CD14-positive monocyte (primary cell): ENCODE measurements around the gene ZBED4. TPM values are rescaled to one million over a fixed set of nuclear protein-coding genes. Genes with fewer than 3 reads are reported as not detected.

Source experiments
- DNase-seq, 3 donors: peaks; one replicate each; pipeline ENCODE4 v3.0.0-alpha.2; 2011 to 2022
- H2AFZ ChIP-seq: 2 replicates; pipeline ENCODE4 v1.6.0; 2012; ENCODE audit warnings: mild to moderate bottlenecking, low read depth, low read length, inconsistent platforms; ENCODE audit not compliant: insufficient read depth, poor library complexity, severe bottlenecking
- H3K27ac ChIP-seq, 2 donors: 1 replicate in 1 of 2; 2 replicates in 1 of 2; pipeline ENCODE4 v1.5.1; 2012 to 2013; ENCODE audit warnings: low read length in 2 of 2, control low read depth in 1 of 2, inconsistent platforms in 1 of 2, low read depth in 1 of 2, mild to moderate bottlenecking in 1 of 2
- H3K27me3 ChIP-seq, 2 donors: one replicate each; pipeline versions ENCODE4 v1.6.0 to v1.6.1; 2011 to 2013; ENCODE audit warnings: low read length in 2 of 2; ENCODE audit not compliant: control insufficient read depth in 2 of 2, insufficient read depth in 2 of 2
- H3K36me3 ChIP-seq, 2 donors: replicated peaks in 1 of 2; 1 replicate in 1 of 2; 2 replicates in 1 of 2; pipeline versions ENCODE4 v1.5.1 to v1.6.1; 2012 to 2013; ENCODE audit warnings: low read length in 2 of 2, control low read depth in 1 of 2, inconsistent platforms in 1 of 2, mild to moderate bottlenecking in 1 of 2; ENCODE audit not compliant: insufficient read depth in 2 of 2, control insufficient read depth in 1 of 2
- H3K4me1 ChIP-seq, 2 donors: 1 replicate in 1 of 2; 2 replicates in 1 of 2; pipeline versions ENCODE4 v1.5.1 to v1.6.1; 2012 to 2013; ENCODE audit warnings: low read length in 2 of 2, control low read depth in 1 of 2, inconsistent platforms in 1 of 2, mild to moderate bottlenecking in 1 of 2, moderate library complexity in 1 of 2; ENCODE audit not compliant: insufficient read depth in 2 of 2, control insufficient read depth in 1 of 2
- H3K4me2 ChIP-seq: replicated peaks from 2 replicates; pipeline ENCODE3; 2012; ENCODE audit warnings: low read length, moderate library complexity, mild to moderate bottlenecking; ENCODE audit not compliant: poor library complexity, severe bottlenecking; ENCODE audit errors: extremely low read depth
- H3K4me3 ChIP-seq, 3 experiments: fragments of 200-600 bp in 1 of 3; sonication (generic) in 1 of 3; replicated peaks in 1 of 3; 1 replicate in 2 of 3; 2 replicates in 1 of 3; pipeline ENCODE4 v1.5.1; 2011 to 2013; ENCODE audit warnings: low read length in 3 of 3, mild to moderate bottlenecking in 3 of 3, control low read depth in 2 of 3, low read depth in 2 of 3, inconsistent platforms in 1 of 3, moderate library complexity in 1 of 3
- H3K79me2 ChIP-seq: 2 replicates; pipeline ENCODE4 v1.6.0; 2012; ENCODE audit warnings: mild to moderate bottlenecking, control low read depth, inconsistent platforms, low read length, moderate library complexity; ENCODE audit not compliant: insufficient read depth
- H3K9ac ChIP-seq: 2 replicates; pipeline ENCODE4 v1.6.0; 2017; ENCODE audit warnings: low read length, mild to moderate bottlenecking; ENCODE audit not compliant: insufficient read depth, poor library complexity, severe bottlenecking
- H3K9me3 ChIP-seq, 2 donors: replicated peaks in 1 of 2; 1 replicate in 1 of 2; 2 replicates in 1 of 2; pipeline versions ENCODE4 v1.5.1 to v1.6.1; 2012 to 2013; ENCODE audit warnings: low read length in 2 of 2, control low read depth in 1 of 2; ENCODE audit not compliant: control insufficient read depth in 1 of 2, insufficient read depth in 1 of 2
- H4K20me1 ChIP-seq: 2 replicates; pipeline ENCODE4 v1.6.0; 2012; ENCODE audit warnings: mild to moderate bottlenecking, low read length, control low read depth, moderate library complexity; ENCODE audit not compliant: insufficient read depth
- H3K27ac Mint-ChIP-seq, 7 donors: one replicate each; pipeline ENCODE4 v1.8.0; 2020; ENCODE audit warnings: mild to moderate bottlenecking in 7 of 7, mixed read lengths in 7 of 7, moderate library complexity in 6 of 7, inconsistent platforms in 2 of 7
- H3K27me3 Mint-ChIP-seq, 3 donors: one replicate each; pipeline ENCODE4 v1.8.0; 2021 to 2022; ENCODE audit warnings: low read depth in 3 of 3, mild to moderate bottlenecking in 3 of 3, mixed read lengths in 3 of 3, moderate library complexity in 3 of 3, inconsistent platforms in 1 of 3
- H3K36me3 Mint-ChIP-seq, 2 donors: one replicate each; pipeline ENCODE4 v1.8.0; 2020; ENCODE audit warnings: mixed read lengths in 2 of 2, inconsistent platforms in 1 of 2, mild to moderate bottlenecking in 1 of 2
- H3K4me1 Mint-ChIP-seq: one replicate; pipeline ENCODE4 v1.8.0; 2020; ENCODE audit warnings: mild to moderate bottlenecking, mixed read lengths
- H3K4me3 Mint-ChIP-seq, 2 donors: one replicate each; pipeline ENCODE4 v1.8.0; 2020; ENCODE audit warnings: mild to moderate bottlenecking in 2 of 2, mixed read lengths in 2 of 2, moderate library complexity in 1 of 2
- H3K9me3 Mint-ChIP-seq, 7 donors: one replicate each; pipeline ENCODE4 v1.8.0; 2020 to 2022; ENCODE audit warnings: mixed read lengths in 7 of 7, mild to moderate bottlenecking in 6 of 7, moderate library complexity in 6 of 7, inconsistent platforms in 2 of 7
- WGBS: methylation state at CpG from one replicate; pipeline ENCODE4 v1.1.5; 2013; ENCODE audit warnings: missing lambda C conversion rate; ENCODE audit not compliant: insufficient coverage; 5-methylcytosine and 5-hydroxymethylcytosine counted together
- intact Hi-C, 2 donors: fragments of 100-400 bp; cut with micrococcal nuclease; formaldehyde crosslinking; loops; one replicate each; pipeline versions ENCODE4 v1.15.0 to v1.15.1; 2023
- polyA plus RNA-seq, 3 donors: library from polyadenylated mRNA; depleted of rRNA in 1 of 3; unstranded in 2 of 3; stranded (reverse) in 1 of 3; fragments of 300-500 nt in 2 of 3; fragments of >200 nt in 1 of 3; fragmentation: Illumina TruSeq in 2 of 3; gene quantifications; 1 replicate in 2 of 3; 2 replicates in 1 of 3; pipeline ENCODE4 v1.2.3, GENCODE V29; 2012 to 2021
- TF ChIP-seq, protein P1 (sequence below): fragments of 200-600 bp; IDR thresholded peaks from one replicate; pipeline ENCODE4 v1.8.0; 2022; ENCODE audit warnings: antibody characterized with exemption, mild to moderate bottlenecking

The ZBED4 gene
- polyA plus RNA-seq, 3 donors = 3.8 to 8.2 (median 5.7) TPM

DNA sequence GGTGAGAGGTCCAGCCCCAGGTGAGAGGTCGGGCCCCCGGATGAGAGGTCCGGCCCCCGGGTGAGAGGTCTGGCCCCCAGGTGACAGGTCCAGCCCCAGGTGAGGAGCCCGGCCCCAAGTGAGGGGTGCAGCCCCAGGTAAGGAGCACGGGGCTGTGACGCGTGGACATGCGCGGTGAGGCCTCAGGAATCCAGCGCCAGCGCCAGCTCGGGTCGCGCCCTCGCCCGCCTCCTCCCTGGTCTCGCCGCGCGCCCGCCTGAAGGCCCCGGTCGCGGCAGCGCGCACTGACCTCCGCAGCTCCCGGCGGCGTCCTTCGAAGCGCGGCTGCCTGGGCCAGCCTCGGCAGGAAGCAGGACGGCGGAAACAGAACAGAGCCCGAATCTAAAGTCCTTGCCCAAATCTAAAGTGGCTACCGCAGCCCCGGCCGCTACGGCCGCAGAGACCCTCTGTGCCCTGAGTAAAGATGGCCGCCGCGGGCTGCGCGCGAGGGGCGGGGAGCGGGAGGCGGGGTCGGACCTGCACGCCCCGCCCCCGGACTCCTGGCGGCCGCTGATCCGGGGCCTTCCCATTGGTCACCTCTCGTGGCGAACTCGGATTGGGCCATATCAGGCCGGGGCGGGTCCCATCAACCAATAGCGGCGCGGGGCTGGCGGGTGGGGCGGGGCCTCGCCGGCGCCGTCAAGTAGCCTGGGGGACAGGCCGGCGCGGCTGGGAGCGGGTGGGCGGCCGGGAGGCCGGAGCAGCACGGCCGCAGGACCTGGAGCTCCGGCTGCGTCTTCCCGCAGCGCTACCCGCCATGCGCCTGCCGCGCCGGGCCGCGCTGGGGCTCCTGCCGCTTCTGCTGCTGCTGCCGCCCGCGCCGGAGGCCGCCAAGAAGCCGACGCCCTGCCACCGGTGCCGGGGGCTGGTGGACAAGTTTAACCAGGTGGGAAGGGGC is 64.6 kb downstream of the ZBED4 start, which contains the start of the genes ALG12 and CRELD2:
Gene ALG12 (minus strand): TSS at position 465 of the 937 bp plus-strand sequence. CDS start 4,673 bp downstream, outside the sequence.
Gene CRELD2 (plus strand): TSS at position 661 of the 937 bp plus-strand sequence. CDS start 136 bp downstream, at position 797.
- Histone ChIP-seq H2AFZ (peak within 1 kb of the TSS; percentile 80), H3K9me3 (no peaks in the 10 kb centered on the region), H3K79me2 (peaks cover 21% of the 10 kb centered on the region), H3K36me3 (peaks cover 7 to 26% of the 10 kb centered on the region in 2 donors), H4K20me1 (no peaks in the 10 kb centered on the region), H3K27me3 (no peaks in the 10 kb centered on the region), H3K4me2 (peak within 1 kb of the TSS; percentile 93), H3K9ac (peak within 1 kb of the TSS; percentile 91), H3K4me3 (peak within 1 kb of the TSS; percentile 83 to 87 (median 85)), H3K4me1 (peaks cover 20 to 23% of the 10 kb centered on the region in 2 donors), H3K27ac (peak within 1 kb of the TSS; percentile 75 to 88)
- Mint-ChIP-seq H3K27me3 (peaks cover 0 to 2% (median 0%) of the 10 kb centered on the region in 3 donors), H3K4me1 (peaks cover 23% of the 10 kb centered on the region), H3K36me3 (peaks cover 26 to 34% of the 10 kb centered on the region in 2 donors), H3K9me3 (no peaks in the 10 kb centered on the region), H3K4me3 (peak within 1 kb of the TSS; percentile 79 to 88), H3K27ac (peak within 1 kb of the TSS; percentile 79 to 95 (median 88))
- TF ChIP-seq, protein P1, sequence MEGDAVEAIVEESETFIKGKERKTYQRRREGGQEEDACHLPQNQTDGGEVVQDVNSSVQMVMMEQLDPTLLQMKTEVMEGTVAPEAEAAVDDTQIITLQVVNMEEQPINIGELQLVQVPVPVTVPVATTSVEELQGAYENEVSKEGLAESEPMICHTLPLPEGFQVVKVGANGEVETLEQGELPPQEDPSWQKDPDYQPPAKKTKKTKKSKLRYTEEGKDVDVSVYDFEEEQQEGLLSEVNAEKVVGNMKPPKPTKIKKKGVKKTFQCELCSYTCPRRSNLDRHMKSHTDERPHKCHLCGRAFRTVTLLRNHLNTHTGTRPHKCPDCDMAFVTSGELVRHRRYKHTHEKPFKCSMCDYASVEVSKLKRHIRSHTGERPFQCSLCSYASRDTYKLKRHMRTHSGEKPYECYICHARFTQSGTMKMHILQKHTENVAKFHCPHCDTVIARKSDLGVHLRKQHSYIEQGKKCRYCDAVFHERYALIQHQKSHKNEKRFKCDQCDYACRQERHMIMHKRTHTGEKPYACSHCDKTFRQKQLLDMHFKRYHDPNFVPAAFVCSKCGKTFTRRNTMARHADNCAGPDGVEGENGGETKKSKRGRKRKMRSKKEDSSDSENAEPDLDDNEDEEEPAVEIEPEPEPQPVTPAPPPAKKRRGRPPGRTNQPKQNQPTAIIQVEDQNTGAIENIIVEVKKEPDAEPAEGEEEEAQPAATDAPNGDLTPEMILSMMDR = no peak
- peak; percentile 95 to 96 (median 95) for DNase-seq
- WGBS = under 1% methylated on average over 101 of the region's 103 CpGs
- intact Hi-C loops = loop anchor here in 1 of 2 donors (2.0 kb wide), 1 partner anchor 69 kb away; no protein-coding TSS in a partner anchor
